BLaER1 treated with 17β-estradiol and CSF1 and Interleukin-3, amounts not matched to agents 10 nM and 100 nM (cell line): ENCODE results near the gene SLC20A1.

Source experiments
- H3K27ac ChIP-seq, 11 experiments: shearing (Covaris generic); formaldehyde crosslinking; 2 replicates each; pipeline ENCODE4 v1.8.1; 2022
- H3K27me3 ChIP-seq, 11 experiments: shearing (Covaris generic); formaldehyde crosslinking; 2 replicates each; pipeline ENCODE4 v1.8.1; 2022
- H3K36me3 ChIP-seq, 11 experiments: shearing (Covaris generic); formaldehyde crosslinking; 2 replicates each; pipeline ENCODE4 v1.8.1; 2022
- H3K4me1 ChIP-seq, 10 experiments: shearing (Covaris generic); formaldehyde crosslinking; 2 replicates each; pipeline ENCODE4 v1.8.1; 2022
- H3K4me2 ChIP-seq, 11 experiments: shearing (Covaris generic); formaldehyde crosslinking; 2 replicates each; pipeline ENCODE4 v1.8.1; 2022
- H3K4me3 ChIP-seq, 10 experiments: shearing (Covaris generic); formaldehyde crosslinking; 2 replicates each; pipeline ENCODE4 v1.8.1; 2022
- H3K9ac ChIP-seq, 11 experiments: shearing (Covaris generic); formaldehyde crosslinking; 2 replicates each; pipeline ENCODE4 v1.8.1; 2022
- H3K9me3 ChIP-seq, 11 experiments: shearing (Covaris generic); formaldehyde crosslinking; replicated peaks in 1 of 11; 2 replicates each; pipeline ENCODE4 v1.8.1; 2022
- H4K20me1 ChIP-seq, 11 experiments: shearing (Covaris generic); formaldehyde crosslinking; 2 replicates each; pipeline ENCODE4 v1.8.1; 2022
- Cebpa-rat ChIP-seq, 11 experiments: shearing (Covaris generic); IDR thresholded peaks; 2 replicates each; pipeline ENCODE4 v1.8.1; 2022

Gene SLC20A1

GRCh38 chr2:112645310-112646101, at the start of gene SLC20A1:
Gene SLC20A1 (plus strand): TSS chr2:112645939. CDS start chr2:112646829, 890 bp downstream.
- Histone ChIP-seq H3K9me3 (no peaks in the 10 kb centered on the region), H3K36me3 (peaks cover 38 to 43% (median 39%) of the 10 kb centered on the region in 11 experiments), H4K20me1 (peaks cover 44 to 47% (median 46%) of the 10 kb centered on the region in 11 experiments), H3K4me2 (peak within 1 kb of the TSS; percentile 88 to 98 (median 93)), H3K27ac (peak within 1 kb of the TSS; percentile 87 to 98 (median 97)), H3K9ac (peak within 1 kb of the TSS; percentile 93 to 99 (median 97)), H3K4me3 (peak within 1 kb of the TSS; percentile 84 to 99 (median 95)), H3K4me1 (peaks cover 44 to 80% (median 74%) of the 10 kb centered on the region in 10 experiments), H3K27me3 (no peaks in the 10 kb centered on the region)
- no peak for TF ChIP-seq Cebpa-rat (IDR thresholded peaks at IDR 0.05)

GRCh38 chr2:112597537-112598322, 48.0 kb upstream of the SLC20A1 start:
- Histone ChIP-seq H3K36me3 (no peaks in the 10 kb centered on the region; a peak in 1 of 22 replicates), H3K4me1 (peaks cover 0 to 11% (median 0%) of the 10 kb centered on the region in 10 experiments; a peak in 6 of 20 replicates), H4K20me1 (no peaks in the 10 kb centered on the region), H3K4me3 (no peak overlapping the region), H3K27ac (no peak overlapping the region), H3K9ac (no peak overlapping the region), H3K9me3 (0 out of 22 replicates have a peak, but pooled peaks cover 0 to 4% (median 0%) of the 10 kb centered on the region in 11 experiments), H3K27me3 (no peaks in the 10 kb centered on the region), H3K4me2 (no peak overlapping the region)
- TF ChIP-seq Cebpa-rat (IDR thresholded peaks at IDR 0.05) = no peak

GRCh38 chr2:112600634-112601033, 45.1 kb upstream of the SLC20A1 start:
- Histone ChIP-seq H3K9ac (no peak overlapping the region), H3K9me3 (0 out of 22 replicates have a peak, but pooled peaks cover 0 to 4% (median 0%) of the 10 kb centered on the region in 11 experiments), H3K4me2 (no peak overlapping the region), H3K36me3 (no peaks in the 10 kb centered on the region), H3K27me3 (no peaks in the 10 kb centered on the region), H3K27ac (no peak overlapping the region), H3K4me1 (peaks cover 0 to 11% (median 0%) of the 10 kb centered on the region in 10 experiments; a peak in 6 of 20 replicates), H4K20me1 (no peaks in the 10 kb centered on the region), H3K4me3 (no peak overlapping the region)
- no peak for TF ChIP-seq Cebpa-rat (IDR thresholded peaks at IDR 0.05)

GRCh38 chr2:112601754-112602153, 44.0 kb upstream of the SLC20A1 start:
- no peak for TF ChIP-seq Cebpa-rat (IDR thresholded peaks at IDR 0.05)
- Histone ChIP-seq H3K36me3 (no peaks in the 10 kb centered on the region), H3K4me2 (no peak overlapping the region), H3K27me3 (no peaks in the 10 kb centered on the region), H3K9me3 (0 out of 22 replicates have a peak, but pooled peaks cover 0 to 4% (median 0%) of the 10 kb centered on the region in 11 experiments), H3K27ac (no peak overlapping the region), H4K20me1 (no peaks in the 10 kb centered on the region), H3K4me1 (peaks cover 0 to 11% (median 0%) of the 10 kb centered on the region in 10 experiments; a peak in 6 of 20 replicates), H3K9ac (no peak overlapping the region), H3K4me3 (no peak overlapping the region)

- Histone ChIP-seq H3K27me3 (no peaks in the 10 kb centered on the region), H3K9ac (no peak overlapping the region), H3K27ac (no peak overlapping the region), H3K4me1 (peaks cover 0 to 11% (median 0%) of the 10 kb centered on the region in 10 experiments; a peak in 6 of 20 replicates), H4K20me1 (no peaks in the 10 kb centered on the region), H3K4me2 (no peak overlapping the region), H3K36me3 (no peaks in the 10 kb centered on the region), H3K9me3 (no peaks in the 10 kb centered on the region), H3K4me3 (no peak overlapping the region)
- TF ChIP-seq Cebpa-rat (IDR thresholded peaks at IDR 0.05) = no peak
Observed at GRCh38 chr2:112602917-112603316, 42.8 kb upstream of the SLC20A1 start.

- no peaks in the 10 kb centered on the region for H4K20me1 ChIP-seq
- no peak overlapping the region for H3K9ac ChIP-seq
- H3K27me3 ChIP-seq = no peaks in the 10 kb centered on the region
- H3K9me3 ChIP-seq = no peaks in the 10 kb centered on the region
- H3K4me1 ChIP-seq = peaks cover 0 to 11% (median 0%) of the 10 kb centered on the region in 10 experiments; a peak in 6 of 20 replicates
- no peak overlapping the region for H3K4me2 ChIP-seq
- no peak overlapping the region for H3K27ac ChIP-seq
- no peaks in the 10 kb centered on the region for H3K36me3 ChIP-seq
- H3K4me3 ChIP-seq = no peak overlapping the region
- TF ChIP-seq Cebpa-rat (IDR thresholded peaks at IDR 0.05) = no peak
Observed at GRCh38 chr2:112603731-112604130, 42.0 kb upstream of the SLC20A1 start.

- no peak for TF ChIP-seq Cebpa-rat (IDR thresholded peaks at IDR 0.05)
- Histone ChIP-seq H3K27ac (no peak overlapping the region), H3K27me3 (no peaks in the 10 kb centered on the region), H3K4me2 (no peak overlapping the region), H3K4me1 (peaks cover 0 to 6% (median 0%) of the 10 kb centered on the region in 10 experiments; a peak in 4 of 20 replicates), H4K20me1 (no peaks in the 10 kb centered on the region), H3K9me3 (peaks cover 0 to 11% (median 0%) of the 10 kb centered on the region in 11 experiments; a peak in 6 of 22 replicates), H3K36me3 (no peaks in the 10 kb centered on the region), H3K9ac (no peak overlapping the region), H3K4me3 (no peak overlapping the region)
Observed at GRCh38 chr2:112604952-112605351, 40.8 kb upstream of the SLC20A1 start.

- Histone ChIP-seq H3K36me3 (no peaks in the 10 kb centered on the region), H3K27ac (no peak overlapping the region), H3K4me1 (no peaks in the 10 kb centered on the region), H3K4me2 (no peak overlapping the region), H3K9me3 (peaks cover 0 to 12% (median 0%) of the 10 kb centered on the region in 11 experiments; a peak in 6 of 22 replicates), H3K27me3 (no peaks in the 10 kb centered on the region), H4K20me1 (no peaks in the 10 kb centered on the region), H3K4me3 (no peak overlapping the region), H3K9ac (no peak overlapping the region)
- TF ChIP-seq Cebpa-rat (IDR thresholded peaks at IDR 0.05) = no peak
Observed at GRCh38 chr2:112605926-112606325, 39.8 kb upstream of the SLC20A1 start.

GRCh38 chr2:112606547-112606946, 39.2 kb upstream of the SLC20A1 start:
- no peak overlapping the region for H3K4me3 ChIP-seq
- TF ChIP-seq Cebpa-rat (IDR thresholded peaks at IDR 0.05) = no peak
- no peaks in the 10 kb centered on the region for H4K20me1 ChIP-seq
- no peaks in the 10 kb centered on the region for H3K4me1 ChIP-seq
- H3K9me3 ChIP-seq = peaks cover 0 to 12% (median 0%) of the 10 kb centered on the region in 11 experiments; a peak in 6 of 22 replicates
- no peak overlapping the region for H3K4me2 ChIP-seq
- H3K27me3 ChIP-seq = no peaks in the 10 kb centered on the region
- H3K27ac ChIP-seq = no peak overlapping the region; a peak in 1 of 22 replicates
- H3K9ac ChIP-seq = no peak overlapping the region
- H3K36me3 ChIP-seq = no peaks in the 10 kb centered on the region
